WERI-Rb-1 (cell line): ENCODE measurements around the gene GHRHR.

Source experiments
- DNase-seq: peaks from one replicate; pipeline ENCODE4 v3.0.0-alpha.2; 2020
- H3K27ac ChIP-seq: fragments of 250-450 bp; sonication (Bioruptor Pico); 2 replicates; pipeline ENCODE4 v1.5.1; 2020; ENCODE audit warnings: mild to moderate bottlenecking, moderate library complexity
- H3K27me3 ChIP-seq: fragments of 250-450 bp; sonication (Bioruptor Pico); 2 replicates; pipeline ENCODE4 v1.5.1; 2021; ENCODE audit warnings: mild to moderate bottlenecking, low read depth, moderate library complexity; ENCODE audit not compliant: insufficient read depth, severe bottlenecking
- H3K36me3 ChIP-seq: fragments of 250-450 bp; sonication (Bioruptor Pico); 2 replicates; pipeline ENCODE4 v1.5.1; 2020; ENCODE audit warnings: mild to moderate bottlenecking, moderate library complexity
- H3K4me3 ChIP-seq: 2 replicates; pipeline ENCODE4 v1.5.1; 2011; ENCODE audit warnings: low read depth, mild to moderate bottlenecking, control low read depth, low read length
- H3K9me3 ChIP-seq: fragments of 250-450 bp; sonication (Bioruptor Pico); 2 replicates; pipeline ENCODE4 v1.5.1; 2021; ENCODE audit warnings: mild to moderate bottlenecking, moderate library complexity; ENCODE audit not compliant: severe bottlenecking
- CTCF ChIP-seq: IDR thresholded peaks from 2 replicates; pipeline ENCODE4 v1.5.1; 2011; ENCODE audit warnings: low read depth, mild to moderate bottlenecking, control low read depth, inconsistent platforms, low read length

Gene GHRHR

GRCh38 chr7:31004393-31004792, 40.6 kb downstream of the GHRHR start:
- Histone ChIP-seq H3K9me3 (no peaks in the 10 kb centered on the region), H3K36me3 (no peaks in the 10 kb centered on the region), H3K4me3 (no peak overlapping the region), H3K27me3 (no peaks in the 10 kb centered on the region), H3K27ac (no peak overlapping the region)
- DNase-seq, result no peak
- no peak for TF ChIP-seq CTCF

- TF ChIP-seq CTCF, result no peak
- no peak overlapping the region for H3K27ac ChIP-seq
- no peaks in the 10 kb centered on the region for H3K27me3 ChIP-seq
- DNase-seq, result no peak
- H3K9me3 ChIP-seq, result no peaks in the 10 kb centered on the region
- no peak overlapping the region for H3K4me3 ChIP-seq
- no peaks in the 10 kb centered on the region for H3K36me3 ChIP-seq
Observed at GRCh38 chr7:31006857-31007256, 43.1 kb downstream of the GHRHR start.

GRCh38 chr7:31007634-31008033, 43.9 kb downstream of the GHRHR start:
- H3K9me3 ChIP-seq, result no peaks in the 10 kb centered on the region
- H3K36me3 ChIP-seq, result no peaks in the 10 kb centered on the region
- no peak for DNase-seq
- H3K4me3 ChIP-seq, result no peak overlapping the region
- H3K27ac ChIP-seq, result no peak overlapping the region
- no peaks in the 10 kb centered on the region for H3K27me3 ChIP-seq
- no peak for TF ChIP-seq CTCF

GRCh38 chr7:31014826-31015225, 51.1 kb downstream of the GHRHR start:
- Histone ChIP-seq H3K27ac (no peak overlapping the region), H3K4me3 (no peak overlapping the region), H3K36me3 (no peaks in the 10 kb centered on the region), H3K9me3 (no peaks in the 10 kb centered on the region), H3K27me3 (no peaks in the 10 kb centered on the region)
- no peak for DNase-seq
- no peak for TF ChIP-seq CTCF

GRCh38 chr7:31017032-31017675, 53.4 kb downstream of the GHRHR start:
- H3K27me3 ChIP-seq, result no peaks in the 10 kb centered on the region
- no peak overlapping the region for H3K27ac ChIP-seq
- DNase-seq, result peak; percentile 39
- H3K4me3 ChIP-seq, result no peak overlapping the region
- TF ChIP-seq CTCF, result no peak
- H3K9me3 ChIP-seq, result no peaks in the 10 kb centered on the region
- H3K36me3 ChIP-seq, result no peaks in the 10 kb centered on the region

GRCh38 chr7:31017721-31018120, 54.0 kb downstream of the GHRHR start:
- no peaks in the 10 kb centered on the region for H3K36me3 ChIP-seq
- TF ChIP-seq CTCF, result no peak
- H3K4me3 ChIP-seq, result no peak overlapping the region
- H3K9me3 ChIP-seq, result no peaks in the 10 kb centered on the region
- no peaks in the 10 kb centered on the region for H3K27me3 ChIP-seq
- no peak for DNase-seq
- no peak overlapping the region for H3K27ac ChIP-seq
